CD4-positive, alpha-beta T cell treated with Interleukin-1 beta for 1 hour (primary cell): Measurements from ENCODE around the gene OVCA2.

Experiments used
- DNase-seq, 2 donors: peaks; one replicate each; pipeline ENCODE4 v3.0.0-alpha.2; 2020 to 2022

The OVCA2 gene

DNA sequence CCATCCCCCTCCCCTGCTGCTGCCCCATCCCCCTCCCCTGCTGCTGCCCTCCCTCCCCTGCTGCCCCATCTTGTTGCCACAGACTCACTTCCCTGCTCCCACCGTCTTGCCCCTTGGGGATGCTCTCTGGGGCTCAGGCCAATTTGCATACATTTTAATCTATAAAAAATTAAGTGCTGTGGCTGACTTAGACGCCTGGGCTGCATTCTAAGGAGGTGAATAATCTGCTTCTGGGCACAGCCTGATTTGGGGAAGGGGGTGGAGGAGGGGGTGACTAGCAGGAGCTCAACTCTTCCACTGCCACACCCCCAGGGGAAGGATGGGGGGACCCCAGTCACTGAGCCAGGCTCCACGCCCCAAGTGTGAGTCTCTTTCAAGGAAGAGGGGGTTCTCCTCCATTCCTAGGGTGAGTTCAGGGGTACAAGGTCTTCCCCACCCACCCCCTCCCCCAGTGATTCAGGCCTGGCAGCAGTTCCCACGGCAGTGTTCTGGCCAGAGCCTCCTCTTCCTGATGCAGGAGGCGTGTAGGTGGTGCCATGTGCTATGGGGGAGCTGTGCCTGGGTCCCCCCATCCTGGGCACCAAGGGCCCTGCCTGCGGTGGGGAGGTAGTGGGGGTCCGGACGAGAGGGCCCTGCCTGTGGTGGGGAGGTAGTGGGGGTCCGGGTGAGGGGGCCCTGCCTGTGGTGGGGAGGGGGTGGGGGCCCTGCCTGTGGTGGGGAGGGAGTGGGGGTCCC, 6.8 kb upstream of the OVCA2 start:
- DNase-seq, result no peak

- DNase-seq, result no peak
Measured at GRCh38 chr17:2035541-2036488, 6.0 kb upstream of the OVCA2 start.

- no peak for DNase-seq
Measured at GRCh38 chr17:2037155-2037554, 4.7 kb upstream of the OVCA2 start.

- DNase-seq, result no peak
Measured at GRCh38 chr17:2040219-2040827, 1.5 kb upstream of the OVCA2 start.

- DNase-seq, result no peak
Measured at GRCh38 chr17:2040942-2041560, 771 bp upstream of the OVCA2 start.

- peak in 1 of 2 donors; percentile 20 for DNase-seq
Measured at GRCh38 chr17:2042390-2042847, 597 bp downstream of the OVCA2 start.

DNA sequence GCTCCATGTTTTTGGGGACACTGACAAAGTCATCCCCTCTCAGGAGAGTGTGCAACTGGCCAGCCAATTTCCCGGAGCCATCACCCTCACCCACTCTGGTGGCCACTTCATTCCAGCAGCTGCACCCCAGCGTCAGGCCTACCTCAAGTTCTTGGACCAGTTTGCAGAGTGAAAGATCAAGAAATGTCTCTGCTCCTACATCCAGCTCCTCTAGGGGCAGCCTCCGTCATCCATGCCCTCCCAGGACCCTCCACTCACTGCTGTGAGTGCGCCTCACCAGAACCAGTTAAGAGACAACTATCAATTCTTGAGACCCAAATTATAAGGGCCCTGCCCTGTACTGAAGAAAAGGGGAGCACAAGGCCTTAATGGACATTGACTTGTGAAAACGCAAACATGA, 1.1 kb downstream of the OVCA2 start:
- DNase-seq, result no peak

DNA sequence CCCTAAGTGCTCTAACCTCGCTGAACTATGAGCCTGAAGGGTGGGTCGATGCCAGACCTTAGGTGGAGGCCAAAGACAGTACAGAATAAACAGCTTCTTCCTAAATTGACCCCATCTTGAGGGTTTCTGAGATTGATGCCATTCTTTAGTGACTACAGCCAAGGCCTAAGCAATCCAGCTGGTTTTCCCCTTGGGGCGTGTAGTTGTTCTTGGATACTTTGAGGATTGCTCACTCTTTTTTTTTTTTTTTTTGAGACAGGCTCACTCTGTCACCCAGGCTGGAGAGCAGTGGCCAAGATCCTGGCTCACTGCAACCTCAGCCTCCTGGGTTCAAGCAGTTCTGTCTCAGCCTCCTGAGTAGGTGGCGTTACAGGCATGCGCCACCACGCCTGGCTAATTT, 2.0 kb downstream of the OVCA2 start:
- DNase-seq, result no peak

GRCh38 chr17:2044263-2044894, 2.6 kb downstream of the OVCA2 start:
- DNase-seq, result no peak

DNA sequence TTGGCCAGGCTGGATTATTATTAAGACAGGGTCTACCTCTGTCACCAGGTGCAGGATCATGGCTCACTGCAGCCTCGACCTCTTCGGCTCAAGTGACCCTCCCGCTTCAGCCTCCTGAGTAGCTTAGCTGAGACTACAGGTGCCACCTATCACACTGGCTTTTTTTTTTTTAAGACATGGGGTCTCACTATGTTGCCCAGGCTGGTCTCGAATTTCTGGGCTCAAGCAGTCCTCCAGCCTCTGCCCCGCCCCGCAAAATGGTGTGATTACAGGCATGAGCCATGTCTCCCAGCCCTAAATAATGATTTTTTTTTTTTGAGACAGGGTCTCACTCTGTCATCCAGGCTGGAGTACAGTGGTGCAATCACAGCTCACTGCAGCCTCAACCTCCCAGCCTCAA, 5.8 kb downstream of the OVCA2 start:
- DNase-seq, result no peak

GRCh38 chr17:2048805-2049204, 7.0 kb downstream of the OVCA2 start:
- DNase-seq, result no peak

DNA sequence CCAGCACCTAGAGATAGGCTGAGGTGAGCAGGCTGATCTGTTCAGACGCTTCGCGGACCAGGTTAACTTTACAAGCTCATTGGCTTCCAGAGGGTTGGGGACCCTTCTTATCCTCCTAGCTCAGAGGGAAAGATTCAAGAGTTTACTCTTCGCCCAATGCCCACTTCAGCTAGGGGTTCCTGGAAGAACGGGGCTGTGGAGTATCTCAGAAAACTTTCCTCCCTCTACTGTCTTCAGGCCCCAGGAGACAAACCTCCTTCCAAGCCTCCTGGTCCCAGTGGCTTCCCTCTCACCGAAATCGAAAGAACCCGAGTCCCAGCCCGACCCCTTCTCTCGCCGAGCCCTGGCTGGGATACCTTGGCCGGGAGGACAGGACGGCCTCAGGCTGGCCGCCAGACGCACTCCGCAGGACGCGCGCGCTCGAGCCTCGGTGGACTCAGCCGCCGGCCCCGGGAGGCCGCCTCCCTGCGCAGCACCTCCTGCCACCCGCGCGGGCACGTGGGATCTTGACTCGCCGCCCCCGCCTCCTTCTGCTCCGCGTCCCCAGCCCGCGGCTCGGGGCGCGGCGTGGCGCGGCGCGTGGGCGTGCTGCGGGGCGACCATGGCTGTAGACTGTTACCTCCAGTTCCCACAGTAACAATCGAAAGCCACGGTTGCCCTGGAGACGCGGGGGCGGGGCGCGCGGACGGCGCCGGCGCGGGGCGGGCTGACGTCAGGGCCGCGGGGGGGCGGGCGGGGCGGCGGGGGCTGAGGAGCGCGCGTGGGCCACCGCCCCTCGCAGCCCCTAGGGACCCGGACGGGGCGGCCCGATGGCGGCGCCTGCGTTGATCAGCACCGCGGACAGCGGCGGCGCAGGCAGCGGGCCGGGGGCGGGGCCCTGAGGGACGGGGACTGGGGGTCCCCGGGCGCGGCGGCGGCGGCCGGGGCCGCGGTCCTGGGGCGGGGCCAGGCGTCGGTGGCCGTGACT, 7.8 kb downstream of the OVCA2 start:
- DNase-seq, result peak; percentile 92 to 94

DNA sequence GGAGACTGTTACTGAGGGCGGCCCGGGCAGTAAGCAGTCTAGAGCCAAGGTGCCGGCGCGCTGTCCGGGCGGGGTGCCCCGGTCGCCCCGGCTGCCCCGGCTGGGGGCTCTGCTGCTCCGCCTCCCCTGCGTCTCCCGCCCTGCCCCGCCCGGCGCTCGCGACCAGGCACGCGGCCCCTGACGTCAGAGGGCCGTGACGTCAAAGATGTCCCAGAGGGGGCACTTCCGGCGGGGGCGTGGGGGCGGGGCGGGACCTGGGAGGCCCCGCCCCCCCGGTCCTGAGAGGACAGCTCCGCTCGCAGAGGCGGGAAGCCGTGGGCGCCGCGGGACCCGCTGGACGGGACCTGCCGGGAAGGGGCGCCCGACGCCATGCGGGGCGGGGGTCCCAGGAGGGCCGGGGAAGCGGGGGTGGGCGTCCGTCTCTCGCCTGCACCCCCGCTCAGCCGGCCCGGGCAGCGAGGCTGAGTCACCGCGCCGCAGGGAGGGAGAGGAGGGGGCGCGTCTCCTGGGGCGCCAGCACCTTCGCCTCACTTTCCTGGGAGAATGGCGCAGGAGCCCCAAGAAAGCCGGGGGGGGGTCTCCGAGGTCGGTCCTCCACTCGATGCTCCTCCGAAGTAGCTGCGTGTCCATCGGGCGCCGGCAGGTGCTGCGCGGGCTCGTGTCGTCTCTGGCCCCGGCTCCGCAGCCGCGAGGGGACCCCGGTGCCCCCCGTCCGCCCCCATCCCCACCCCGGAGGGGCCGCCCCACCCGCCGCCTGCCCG, 8.7 kb downstream of the OVCA2 start:
- peak; percentile 81 to 83 for DNase-seq

GRCh38 chr17:2051061-2051932, 9.5 kb downstream of the OVCA2 start:
- peak in 1 of 2 donors; percentile 20 for DNase-seq

GRCh38 chr17:2051933-2052559, 10.2 kb downstream of the OVCA2 start:
- no peak for DNase-seq

GRCh38 chr17:2053380-2054261, 11.8 kb downstream of the OVCA2 start:
- DNase-seq, result peak; percentile 85 to 87

- no peak for DNase-seq
Measured at GRCh38 chr17:2054262-2054511, 12.4 kb downstream of the OVCA2 start.
